MM.1S (cell line): ENCODE results near the gene PHF21A.
"Not testable (repeated sequence)": the region's sequence is repeated elsewhere in the genome, so short reads cannot be mapped to it uniquely, and the experiment has no call there.

Experiments used
- DNase-seq: peaks from one replicate; pipeline ENCODE4 v3.0.0-alpha.2; 2015
- H2AFZ ChIP-seq: fragments of 300-600 bp; sonication (generic); 2 replicates; pipeline ENCODE4 v1.6.0; 2016; ENCODE audit warnings: antibody characterized with exemption, low read length
- H3F3A ChIP-seq: fragments of 300-600 bp; sonication (generic); 2 replicates; pipeline ENCODE4 v1.6.1; 2016; ENCODE audit warnings: mild to moderate bottlenecking, antibody characterized with exemption, low read length, moderate library complexity, mixed read lengths; ENCODE audit not compliant: insufficient read depth
- H3K27ac ChIP-seq: fragments of 300-600 bp; sonication (generic); 2 replicates; pipeline ENCODE4 v1.5.1; 2016; ENCODE audit warnings: mild to moderate bottlenecking, low read length
- H3K27me3 ChIP-seq: fragments of 300-600 bp; sonication (generic); replicated peaks from 2 replicates; pipeline ENCODE4 v1.6.0; 2016; ENCODE audit warnings: low read length; ENCODE audit not compliant: insufficient read depth
- H3K36me3 ChIP-seq: fragments of 300-600 bp; sonication (generic); replicated peaks from 2 replicates; pipeline ENCODE4 v1.6.1; 2016; ENCODE audit warnings: mild to moderate bottlenecking, low read length, mixed read lengths; ENCODE audit not compliant: insufficient read depth
- H3K4me1 ChIP-seq: fragments of 300-600 bp; sonication (generic); 2 replicates; pipeline ENCODE4 v1.6.1; 2016; ENCODE audit warnings: low read length, mixed read lengths
- H3K4me2 ChIP-seq: fragments of 300-600 bp; sonication (generic); 2 replicates; pipeline ENCODE4 v1.6.0; 2016; ENCODE audit warnings: low read depth, low read length
- H3K4me3 ChIP-seq: fragments of 300-600 bp; sonication (generic); 2 replicates; pipeline ENCODE4 v1.5.1; 2016; ENCODE audit warnings: low read length, mixed read lengths
- H3K79me2 ChIP-seq: fragments of 300-600 bp; sonication (generic); 2 replicates; pipeline ENCODE4 v1.6.1; 2016; ENCODE audit warnings: mixed run types, low read length, mixed read lengths
- H3K9ac ChIP-seq: fragments of 300-600 bp; sonication (generic); 2 replicates; pipeline ENCODE4 v1.6.1; 2016; ENCODE audit warnings: low read length, mixed read lengths
- H3K9me2 ChIP-seq: fragments of 300-600 bp; sonication (generic); replicated peaks from 2 replicates; pipeline ENCODE4 v1.6.1; 2016; ENCODE audit warnings: mild to moderate bottlenecking, low read length, mixed read lengths; ENCODE audit not compliant: insufficient read depth
- H3K9me3 ChIP-seq: fragments of 300-600 bp; sonication (generic); replicated peaks from 2 replicates; pipeline ENCODE4 v1.6.1; 2016; ENCODE audit warnings: mild to moderate bottlenecking, low read length, mixed read lengths; ENCODE audit not compliant: insufficient read depth
- H4K20me1 ChIP-seq: fragments of 300-600 bp; sonication (generic); 2 replicates; pipeline ENCODE4 v1.6.1; 2016; ENCODE audit warnings: mild to moderate bottlenecking, low read length, moderate library complexity, mixed read lengths; ENCODE audit not compliant: insufficient read depth
- CTCF ChIP-seq: fragments of 300-600 bp; sonication (generic); IDR thresholded peaks from 2 replicates; pipeline ENCODE4 v1.5.1; 2016; ENCODE audit warnings: antibody characterized with exemption, low read length, mixed read lengths
- EZH2 ChIP-seq: fragments of 300-600 bp; sonication (generic); optimal IDR thresholded peaks from 2 replicates; pipeline ENCODE3; 2017; ENCODE audit warnings: low read depth, mild to moderate bottlenecking, antibody characterized with exemption, low read length, mixed read lengths
- EZH2phosphoT487 ChIP-seq: fragments of 300-600 bp; sonication (generic); IDR thresholded peaks from 2 replicates; pipeline ENCODE4 v1.6.1; 2018; ENCODE audit warnings: antibody characterized with exemption, low read length

PHF21A gene

GRCh38 chr11:46017341-46017740, 103.9 kb downstream of the PHF21A start:
- no peak for DNase-seq
- no peak overlapping the region for H3K4me2 ChIP-seq
- H3K4me1 ChIP-seq = no peaks in the 10 kb centered on the region
- H3K36me3 ChIP-seq = no peaks in the 10 kb centered on the region
- TF ChIP-seq CTCF (no peak), EZH2phosphoT487 (no peak), EZH2 (no peak)
- H3K27ac ChIP-seq = no peak overlapping the region
- H4K20me1 ChIP-seq = no peaks in the 10 kb centered on the region
- no peak overlapping the region for H2AFZ ChIP-seq
- no peaks in the 10 kb centered on the region for H3K27me3 ChIP-seq
- H3K9me3 ChIP-seq = no peaks in the 10 kb centered on the region
- H3K9ac ChIP-seq = no peak overlapping the region
- H3K4me3 ChIP-seq = no peak overlapping the region
- no peaks in the 10 kb centered on the region for H3K9me2 ChIP-seq
- H3F3A ChIP-seq = no peaks in the 10 kb centered on the region
- H3K79me2 ChIP-seq = no peaks in the 10 kb centered on the region

- H2AFZ ChIP-seq = no peak overlapping the region
- no peaks in the 10 kb centered on the region for H3K27me3 ChIP-seq
- no peak overlapping the region for H3K4me2 ChIP-seq
- no peaks in the 10 kb centered on the region for H4K20me1 ChIP-seq
- TF ChIP-seq CTCF (no peak), EZH2 (no peak), EZH2phosphoT487 (no peak)
- H3K79me2 ChIP-seq = no peaks in the 10 kb centered on the region
- H3K4me3 ChIP-seq = no peak overlapping the region
- H3K9me3 ChIP-seq = no peaks in the 10 kb centered on the region
- H3K4me1 ChIP-seq = no peaks in the 10 kb centered on the region
- no peak for DNase-seq
- H3K27ac ChIP-seq = no peak overlapping the region
- no peaks in the 10 kb centered on the region for H3F3A ChIP-seq
- H3K9me2 ChIP-seq = no peaks in the 10 kb centered on the region
- no peaks in the 10 kb centered on the region for H3K36me3 ChIP-seq
- no peak overlapping the region for H3K9ac ChIP-seq
Observed at GRCh38 chr11:46015941-46016340, 105.3 kb downstream of the PHF21A start.

GRCh38 chr11:46014168-46014567, 107.1 kb downstream of the PHF21A start:
- not testable (repeated sequence) for DNase-seq, H3K4me2 ChIP-seq, H3K9me2 ChIP-seq, H3K9me3 ChIP-seq, H3K4me1 ChIP-seq, H3K27me3 ChIP-seq, H4K20me1 ChIP-seq, H3K4me3 ChIP-seq, H2AFZ ChIP-seq, H3K79me2 ChIP-seq, H3K36me3 ChIP-seq, H3F3A ChIP-seq, H3K27ac ChIP-seq, H3K9ac ChIP-seq

GRCh38 chr11:46012185-46012584, 109.1 kb downstream of the PHF21A start:
- Histone ChIP-seq H4K20me1 (no peaks in the 10 kb centered on the region), H3K27ac (no peak overlapping the region), H3K9me2 (no peaks in the 10 kb centered on the region), H2AFZ (no peak overlapping the region), H3K9me3 (no peaks in the 10 kb centered on the region), H3F3A (no peaks in the 10 kb centered on the region), H3K9ac (no peak overlapping the region), H3K27me3 (no peaks in the 10 kb centered on the region), H3K79me2 (no peaks in the 10 kb centered on the region), H3K4me3 (no peak overlapping the region), H3K4me2 (no peak overlapping the region), H3K36me3 (no peaks in the 10 kb centered on the region), H3K4me1 (no peaks in the 10 kb centered on the region)
- no peak for DNase-seq
- no peak for TF ChIP-seq EZH2
